ENCODE results near the gene POGZ.

The POGZ gene

DNA sequence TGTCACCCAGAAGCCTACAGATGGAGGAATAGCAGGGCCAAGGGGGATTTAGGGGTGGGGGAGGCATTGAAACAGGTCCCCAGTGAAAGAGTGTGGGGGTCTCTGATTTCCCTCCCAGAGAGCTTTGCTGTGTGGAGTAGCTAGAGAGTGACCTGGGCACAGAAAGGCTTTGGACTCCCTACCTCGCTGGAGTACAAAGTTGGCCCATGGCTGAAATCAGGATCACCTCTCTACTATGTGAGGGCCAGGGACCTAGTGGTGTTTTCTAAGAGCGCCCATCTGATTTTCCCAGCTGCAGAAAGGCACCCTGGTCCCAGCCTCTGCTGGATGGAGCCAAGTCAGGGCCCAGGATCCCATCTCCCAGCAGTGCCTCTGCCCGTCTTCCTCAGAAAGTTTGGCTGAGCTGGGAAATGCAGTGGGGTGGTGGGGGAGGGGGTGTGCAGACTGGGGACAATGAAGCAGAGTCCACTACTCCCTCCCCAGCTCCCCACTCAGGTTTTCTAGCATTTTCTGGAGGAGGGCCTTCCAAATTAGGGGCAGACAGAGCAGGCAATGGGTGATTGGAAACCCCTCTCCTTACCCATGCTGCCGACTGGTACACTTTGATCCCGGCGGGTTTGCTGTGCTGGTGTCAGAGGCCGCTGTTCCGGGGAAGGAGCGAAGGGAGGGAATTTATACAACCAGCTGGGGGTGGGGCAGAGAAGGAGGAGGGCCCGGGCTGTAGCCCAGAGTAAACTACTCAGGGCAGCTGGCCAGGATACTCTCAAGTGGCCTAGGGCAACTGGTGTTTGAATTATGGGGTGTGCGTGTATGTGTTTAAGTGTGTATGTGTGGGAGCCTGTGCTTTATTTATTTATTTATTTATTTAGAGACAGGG is 87.0 kb downstream of the POGZ start, which contains the start of gene SELENBP1:
SELENBP1 (minus strand) TSS at position 648 of the 877 bp plus-strand sequence; CDS start at position 584, 64 bp downstream.
- DNase-seq (ENCODE audit: low spot score) = no peak

DNA sequence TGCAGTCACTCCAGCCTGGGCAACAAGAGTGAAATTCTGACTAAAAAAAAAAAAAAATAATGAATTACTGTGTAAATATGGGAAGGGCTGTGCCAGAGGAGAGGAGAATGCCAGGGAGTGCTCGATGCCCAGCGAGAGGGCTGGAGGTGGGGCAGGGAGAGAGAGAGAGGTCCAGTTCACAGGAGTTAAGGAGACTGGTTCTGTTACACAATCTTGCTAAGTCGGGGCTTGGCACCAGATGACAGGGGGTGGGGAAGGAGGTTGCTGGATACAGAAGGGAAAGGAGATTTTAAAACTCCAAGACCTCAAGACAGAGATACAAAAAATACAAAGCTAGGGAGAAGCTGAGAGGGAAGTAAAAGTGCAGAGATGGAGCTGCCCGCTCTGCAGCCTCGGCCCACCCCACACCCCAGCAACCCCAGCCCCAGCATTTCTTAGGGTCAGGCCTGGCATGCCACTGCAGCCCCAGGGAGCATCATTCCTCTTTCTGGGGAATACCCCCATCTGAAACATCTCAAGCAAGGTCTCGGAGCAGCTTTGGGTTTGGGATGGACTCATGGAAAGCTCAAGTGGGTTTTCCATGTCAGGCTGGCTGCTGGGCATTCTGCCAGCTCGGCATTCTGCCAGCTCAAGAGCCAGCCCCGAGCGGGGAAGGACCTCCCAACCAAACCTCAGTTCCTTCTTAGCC is 87.8 kb downstream of the POGZ start:
- no peak for DNase-seq (ENCODE audit: low spot score)

DNA sequence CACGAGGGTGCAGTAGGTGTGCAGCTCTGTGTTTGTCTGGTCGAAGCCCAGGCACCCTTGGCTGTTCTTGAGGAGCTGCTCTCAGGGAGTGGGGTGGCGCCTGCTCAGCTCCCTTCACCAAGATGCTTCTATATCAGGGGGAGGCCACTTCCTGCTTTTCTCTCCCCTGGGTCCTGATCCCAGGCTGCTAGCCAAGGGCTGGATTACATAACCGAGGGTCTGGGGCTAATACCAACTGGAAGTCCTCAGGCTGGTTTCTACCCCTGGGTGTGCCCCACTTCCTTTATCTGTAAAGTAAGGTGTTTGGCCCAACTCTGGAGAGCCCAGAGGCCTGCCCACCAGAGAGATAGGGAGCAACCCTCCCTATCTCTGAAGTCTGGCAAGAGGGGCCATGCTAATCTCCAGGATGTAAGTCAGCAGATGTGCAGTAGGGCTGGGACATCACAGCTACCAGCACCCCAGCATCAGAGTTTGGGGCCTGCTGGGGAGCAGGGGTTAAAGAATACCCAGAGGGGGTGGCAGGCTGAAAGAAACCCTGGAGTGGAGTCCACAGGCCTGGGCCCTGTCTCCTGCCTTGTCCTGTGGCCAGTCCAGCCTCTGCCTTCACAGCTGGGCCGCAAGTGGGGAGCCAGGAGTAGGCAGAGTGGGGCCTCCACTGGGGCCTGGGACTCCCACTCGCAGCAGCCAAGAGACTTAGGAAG is 88.9 kb downstream of the POGZ start:
- DNase-seq (ENCODE audit: low spot score) = no peak

DNA sequence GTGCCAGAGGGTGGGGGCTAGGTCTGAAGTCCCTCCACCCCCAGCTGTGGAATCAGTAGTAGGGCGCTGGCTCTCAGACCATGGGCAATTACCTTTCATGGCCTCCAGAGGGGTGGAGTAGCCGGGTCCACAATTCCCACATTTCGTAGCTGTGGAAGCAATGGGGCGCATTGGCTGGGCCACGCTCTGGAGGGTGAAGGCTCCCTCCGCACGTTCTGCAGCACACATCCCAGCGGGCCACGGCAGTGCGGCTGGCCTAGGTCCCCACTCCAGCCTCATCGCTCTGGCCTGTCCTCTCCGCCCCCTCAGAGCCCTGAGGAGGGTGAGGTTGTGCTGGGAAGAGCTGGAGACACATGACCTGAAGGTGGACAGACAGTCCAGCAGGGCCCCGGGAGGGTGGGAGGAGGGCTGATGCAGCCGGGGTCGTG is 89.7 kb downstream of the POGZ start:
- DNase-seq (ENCODE audit: low spot score) = no peak

DNA sequence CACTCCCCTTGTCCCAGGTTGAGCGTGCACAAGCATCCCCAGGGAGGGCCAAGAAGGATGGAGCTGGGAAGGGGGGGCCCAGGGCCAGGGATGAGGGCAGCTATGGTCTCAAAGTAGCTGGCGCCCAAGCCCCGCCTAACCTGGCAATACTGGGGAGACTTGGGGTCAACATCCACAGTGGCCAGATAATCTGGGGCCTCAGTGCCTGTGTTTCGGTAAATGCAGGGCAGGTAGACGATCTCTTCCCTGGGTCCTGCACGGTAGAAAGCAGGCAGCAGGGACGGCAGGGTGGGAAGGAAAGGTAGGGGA is 90.0 kb downstream of the POGZ start:
- no peak for DNase-seq (ENCODE audit: low spot score)

DNA sequence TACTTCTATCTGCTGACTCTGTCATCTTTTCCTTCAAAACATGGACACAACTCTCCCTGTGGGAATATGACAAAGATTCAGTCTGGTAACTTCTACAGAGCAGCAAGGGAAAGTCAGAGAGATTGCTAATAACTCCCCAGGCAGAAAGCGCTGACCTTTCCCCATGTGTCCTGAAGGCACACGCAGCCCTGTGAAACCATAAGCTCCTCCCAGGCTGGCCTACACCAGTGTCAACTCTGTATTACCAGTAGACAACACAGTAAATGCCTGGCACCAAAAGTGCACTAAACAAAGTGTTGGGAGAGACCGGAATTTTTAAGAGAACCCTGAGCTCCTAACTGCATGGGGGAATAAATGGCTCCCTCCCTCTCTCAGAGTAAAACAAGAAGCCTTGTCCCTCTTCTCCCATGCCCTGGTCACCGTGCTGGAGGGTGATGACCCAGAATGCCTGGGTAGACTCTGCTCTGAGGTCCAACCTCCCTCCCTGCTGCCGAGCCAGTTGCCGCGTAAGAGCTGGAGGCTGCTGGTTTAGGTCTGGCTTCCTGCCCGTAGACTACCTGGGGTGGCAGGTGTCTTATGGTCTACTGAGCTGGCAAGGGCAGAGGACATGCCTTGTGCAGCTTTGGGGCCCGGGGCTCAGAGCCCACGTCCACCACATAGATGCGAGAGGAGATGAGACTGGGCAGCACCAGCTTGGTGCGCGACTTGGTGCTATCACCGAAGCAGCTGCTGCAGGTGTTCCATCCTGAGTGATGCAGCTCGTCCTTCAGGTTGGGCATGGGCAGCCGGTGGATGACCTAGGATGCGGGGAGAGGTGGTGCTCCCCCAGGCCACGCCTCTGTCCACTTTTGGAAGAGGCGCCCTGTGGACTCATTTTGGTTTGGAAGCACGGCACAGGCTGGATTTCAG is 90.6 kb downstream of the POGZ start:
- DNase-seq (ENCODE audit: low spot score) = no peak

DNA sequence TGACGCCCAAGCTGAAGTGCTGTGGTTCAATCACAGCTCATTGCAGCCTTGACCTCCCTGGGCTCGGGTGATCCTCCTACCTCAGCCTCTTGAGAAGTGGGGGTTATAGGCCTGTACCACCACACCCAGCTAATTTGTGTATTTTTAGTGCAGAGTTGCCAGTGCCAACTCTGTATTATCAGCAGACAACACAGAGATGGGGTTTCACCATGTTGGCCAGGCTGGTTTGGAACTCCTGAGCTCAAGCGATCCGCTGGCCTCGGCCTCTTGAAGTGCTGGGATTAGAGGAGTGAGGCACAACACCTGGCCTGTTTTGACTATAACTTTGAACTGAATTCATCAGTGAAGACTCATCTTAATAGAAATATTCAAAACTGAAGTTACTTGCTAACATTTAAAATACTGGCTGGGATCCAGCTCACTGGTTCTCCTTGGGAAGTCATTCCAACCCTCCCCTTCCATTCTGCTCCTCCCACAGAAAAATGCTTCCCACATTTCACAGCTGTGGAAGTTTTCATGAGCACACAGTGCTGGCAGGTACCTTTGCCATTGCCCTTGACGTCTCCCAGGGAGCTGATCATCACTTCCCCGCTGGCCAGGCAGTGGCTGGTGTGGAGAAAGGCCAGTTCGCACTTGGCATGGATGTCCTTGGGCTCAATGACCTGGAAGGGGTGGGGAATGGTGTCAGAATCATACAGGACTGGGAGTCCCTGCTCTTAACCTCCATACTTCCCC is 91.5 kb downstream of the POGZ start:
- no peak for DNase-seq (ENCODE audit: low spot score)

DNA sequence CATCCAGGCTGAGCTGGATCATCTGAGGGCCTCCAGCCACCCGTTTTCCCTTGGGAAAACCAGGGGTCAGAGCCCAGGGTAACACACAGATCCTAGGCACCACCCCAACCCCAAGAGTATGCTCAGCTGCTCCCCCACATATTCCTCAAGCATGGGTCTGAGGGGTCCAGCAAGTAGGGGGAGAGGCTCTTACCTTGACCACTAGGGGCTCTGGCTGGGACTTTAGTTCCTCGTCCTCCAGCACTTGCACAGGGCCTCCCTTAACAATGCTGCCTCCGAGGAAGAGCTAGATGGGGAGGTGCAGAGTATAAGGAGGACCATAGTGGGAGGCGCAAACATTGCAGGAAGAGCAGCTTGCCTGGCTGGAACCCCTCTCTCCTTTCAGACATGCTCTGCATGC is 94.3 kb downstream of the POGZ start:
- DNase-seq (ENCODE audit: low spot score) = no peak

DNA sequence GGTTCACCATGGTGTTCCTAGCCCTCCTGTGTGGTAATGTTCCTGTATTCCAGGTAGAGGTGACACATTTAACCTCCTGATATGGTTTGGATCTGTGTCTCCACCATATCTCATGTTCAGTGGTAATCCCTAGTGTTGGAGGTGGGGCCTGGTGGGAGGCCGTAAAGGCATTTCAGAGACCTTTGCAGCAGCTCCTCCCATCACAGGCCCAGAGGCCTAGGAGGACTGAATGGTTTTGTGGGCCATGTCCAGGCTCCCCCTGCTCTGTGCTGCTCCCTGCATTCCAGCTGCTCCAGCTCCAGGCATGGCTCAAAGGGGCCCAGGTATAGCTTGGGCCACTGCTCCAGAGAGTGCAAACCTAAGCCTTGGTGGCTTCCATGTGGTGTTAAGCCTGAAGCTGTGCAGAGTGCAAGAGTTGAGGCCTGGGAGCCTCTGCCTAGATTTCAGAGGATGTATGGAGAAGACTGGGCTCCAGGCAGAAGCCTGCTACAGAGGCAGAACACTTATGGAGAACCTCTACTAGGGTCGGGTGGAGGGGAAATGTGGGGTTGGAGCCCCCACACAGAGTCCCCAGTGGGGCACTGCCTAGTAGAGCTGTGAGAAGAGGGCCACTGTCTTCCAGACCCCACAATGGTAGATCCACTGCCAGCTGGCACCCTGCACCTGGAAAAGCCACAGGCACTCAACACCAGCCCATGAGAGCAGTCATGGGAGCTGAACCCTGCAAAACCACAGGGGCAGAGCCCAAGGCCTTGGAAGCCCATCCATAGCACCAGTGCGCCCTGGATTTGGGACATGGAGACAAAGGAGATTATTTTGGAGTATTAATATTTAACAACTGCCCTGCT is 96.8 kb downstream of the POGZ start:
- no peak for DNase-seq (ENCODE audit: low spot score)

DNA sequence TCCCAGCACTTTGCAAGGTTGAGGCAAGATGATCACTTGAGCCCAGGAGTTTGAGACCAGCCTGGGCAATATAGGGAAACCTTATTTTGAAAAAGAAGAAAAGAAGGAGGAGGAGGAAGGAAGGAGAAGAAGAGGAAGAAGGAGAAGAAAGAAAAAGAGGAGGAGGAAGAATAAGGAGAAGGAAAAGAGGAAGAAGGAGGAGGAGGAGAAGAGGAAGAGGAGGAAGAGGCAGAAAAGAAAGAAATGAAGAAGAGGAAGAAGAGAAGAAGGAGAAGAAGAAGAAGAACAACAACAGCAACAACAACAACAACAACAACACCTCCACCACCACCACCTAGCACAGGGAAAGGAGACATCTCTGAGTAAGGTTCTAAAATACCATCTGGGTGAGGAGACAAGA is 97.4 kb downstream of the POGZ start:
- no peak for DNase-seq (ENCODE audit: low spot score)

DNA sequence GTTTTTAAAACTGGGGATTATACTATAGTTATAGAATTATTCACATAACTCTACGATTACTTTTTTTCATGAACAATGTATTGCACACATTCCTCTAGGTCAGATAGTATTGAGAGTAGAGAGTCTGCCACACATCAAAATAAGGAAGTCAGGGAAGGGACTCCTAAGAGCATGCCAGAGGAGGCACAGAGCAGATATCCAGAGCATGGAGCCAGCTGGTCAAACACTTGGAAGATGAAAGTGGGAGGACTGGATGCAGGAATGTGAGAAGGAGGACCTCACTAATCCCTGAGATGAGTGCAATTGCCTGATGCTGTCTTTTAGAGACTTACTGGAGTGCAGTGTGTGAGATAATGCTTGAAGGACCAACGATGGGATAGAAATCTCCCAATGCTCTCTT is 102.6 kb downstream of the POGZ start:
- DNase-seq (ENCODE audit: low spot score) = no peak
